Right cardiac atrium (tissue), 5 donors: ENCODE results near the gene ENDOV. TPM values are rescaled to one million over a fixed set of nuclear protein-coding genes. Genes with fewer than 3 reads are reported as not detected.
A peak's percentile ranks its signal among the peaks of the same experiment; 100 is the strongest.

Experiments
- ATAC-seq, 2 donors: fragments of 200-7000 bp; cut with Tn5 transposase; one replicate each; pipeline versions ENCODE4 v1.8.0 to v1.9.1; 2020; ENCODE audit warnings: moderate library complexity in 2 of 2, mild to moderate bottlenecking in 1 of 2
- DNase-seq, 3 donors: peaks; one replicate each; pipeline ENCODE4 v3.0.0-alpha.2; 2020
- H3K27ac ChIP-seq: one replicate; pipeline ENCODE4 v1.5.1; 2013; ENCODE audit warnings: mild to moderate bottlenecking, low read length, control low read depth, moderate library complexity
- H3K27me3 ChIP-seq: one replicate; pipeline ENCODE4 v1.6.1; 2013; ENCODE audit not compliant: control insufficient read depth, insufficient read depth
- H3K4me1 ChIP-seq: one replicate; pipeline ENCODE4 v1.6.1; 2013; ENCODE audit warnings: low read length; ENCODE audit not compliant: control insufficient read depth, insufficient read depth
- H3K4me3 ChIP-seq: one replicate; pipeline ENCODE4 v1.5.1; 2013; ENCODE audit warnings: low read length, control low read depth
- H3K9me3 ChIP-seq: one replicate; pipeline ENCODE4 v1.6.1; 2013; ENCODE audit warnings: low read length; ENCODE audit not compliant: control insufficient read depth
- WGBS: extraction: QIAGEN DNeasy Blood & Tissue Kit; methylation state at CpG from one replicate; pipeline ENCODE4 v1.1.7; 2013; 5-methylcytosine and 5-hydroxymethylcytosine counted together
- intact Hi-C, 4 donors: fragments of 100-400 bp; cut with DNase I; formaldehyde crosslinking; loops; one replicate each; pipeline versions ENCODE4 v1.11.0 to v1.14.0; 2022 to 2023
- polyA plus RNA-seq: library from polyadenylated mRNA; stranded (reverse); fragments of 200-250 nt; gene quantifications from one replicate; pipeline ENCODE4 v1.2.3, GENCODE V29; 2013
- total RNA-seq, 4 donors: library from RNA; stranded (reverse); fragmentation: NEBNext Ultra II Directional; extraction: Animal tissue kit (Norgen Biotek cat#: 25700); gene quantifications; one replicate each; pipeline ENCODE4 v1.2.1, GENCODE V29; 2021
- donor health status: healthy with polysubstance abuse.
- donor health status: DM: no; HTN: yes; CAD: no.
- donor health status: DM: no; HTN: no; CAD: no.
- donor health status: DM: no; HTN: yes; CAD: no; lungs with severe emphysema.
- donor health status: DM: yes; HTN: yes; CAD: no.

Gene ENDOV
- total and polyA plus RNA-seq, 5 donors, result 7.8 to 12.1 (median 9.6) TPM

GRCh38 chr17:80452173-80452915 is 37.4 kb downstream of the ENDOV start:
- intact Hi-C loops, result no loop called here
- DNase-seq, result peak in 1 of 3 donors; percentile 34
- Histone ChIP-seq H3K27ac (no peak overlapping the region), H3K9me3 (no peaks in the 10 kb centered on the region), H3K27me3 (no peaks in the 10 kb centered on the region), H3K4me3 (no peak overlapping the region), H3K4me1 (peaks cover 4% of the 10 kb centered on the region)
- 79% methylated on average over 14 of the region's 14 CpGs for WGBS
- no peak for ATAC-seq

GRCh38 chr17:80453126-80453997 is 38.4 kb downstream of the ENDOV start:
- WGBS, result 81% methylated on average over 19 of the region's 19 CpGs
- no peak for ATAC-seq
- intact Hi-C loops, result no loop called here
- peak in 1 of 3 donors; percentile 52 for DNase-seq
- peaks cover 4% of the 10 kb centered on the region for H3K4me1 ChIP-seq
- H3K9me3 ChIP-seq, result no peaks in the 10 kb centered on the region
- H3K27ac ChIP-seq, result no peak overlapping the region
- no peak overlapping the region for H3K4me3 ChIP-seq
- H3K27me3 ChIP-seq, result no peaks in the 10 kb centered on the region

- ATAC-seq (no peak), DNase-seq (peak in 1 of 3 donors; percentile 53)
Observed at GRCh38 chr17:80453998-80454556, 39.1 kb downstream of the ENDOV start.

GRCh38 chr17:80454557-80455335 is 39.8 kb downstream of the ENDOV start:
- Histone ChIP-seq H3K4me1 (peaks cover 4% of the 10 kb centered on the region), H3K4me3 (peak overlapping the region; percentile 78), H3K27ac (peak overlapping the region; percentile 97), H3K27me3 (no peaks in the 10 kb centered on the region), H3K9me3 (no peaks in the 10 kb centered on the region)
- peak; percentile 98 to 99 (median 99) for DNase-seq
- intact Hi-C loops, result no loop called here
- under 1% methylated on average over 88 of the region's 88 CpGs for WGBS
- peak; percentile 96 to 97 for ATAC-seq

More at GRCh38 chr17:80453998-80454556, 39.1 kb downstream of the ENDOV start:
- peak overlapping the region; percentile 74 for H3K27ac ChIP-seq
- intact Hi-C loops, result no loop called here
- peak overlapping the region; percentile 78 for H3K4me3 ChIP-seq
- 33% methylated on average over 36 of the region's 36 CpGs for WGBS
- H3K4me1 ChIP-seq, result peaks cover 4% of the 10 kb centered on the region
- no peaks in the 10 kb centered on the region for H3K27me3 ChIP-seq
- H3K9me3 ChIP-seq, result no peaks in the 10 kb centered on the region

GRCh38 chr17:80455336-80455710 is 40.4 kb downstream of the ENDOV start:
- ATAC-seq (peak; percentile 56 to 77), DNase-seq (peak in 1 of 3 donors; percentile 74)
- 7% methylated on average over 20 of the region's 20 CpGs for WGBS
- peaks cover 4% of the 10 kb centered on the region for H3K4me1 ChIP-seq
- peak overlapping the region; percentile 78 for H3K4me3 ChIP-seq
- H3K9me3 ChIP-seq, result no peaks in the 10 kb centered on the region
- intact Hi-C loops, result no loop called here
- no peaks in the 10 kb centered on the region for H3K27me3 ChIP-seq
- H3K27ac ChIP-seq, result peak overlapping the region; percentile 97

- Histone ChIP-seq H3K4me1 (peaks cover 4% of the 10 kb centered on the region), H3K4me3 (no peak overlapping the region), H3K27me3 (no peaks in the 10 kb centered on the region), H3K9me3 (no peaks in the 10 kb centered on the region), H3K27ac (no peak overlapping the region)
- intact Hi-C loops, result no loop called here
- whole genome bisulfite sequencing, result 60% methylated on average over 4 of the region's 4 CpGs
- DNase-seq (peak in 2 of 3 donors; percentile 38 to 58), ATAC-seq (no peak)
Observed at GRCh38 chr17:80455784-80456183, 40.8 kb downstream of the ENDOV start.

GRCh38 chr17:80456465-80457235 is 41.7 kb downstream of the ENDOV start:
- ATAC-seq (no peak), DNase-seq (peak in 2 of 3 donors; percentile 64 to 66)
- H3K27ac ChIP-seq, result no peak overlapping the region
- intact Hi-C loops, result no loop called here
- no peaks in the 10 kb centered on the region for H3K9me3 ChIP-seq
- WGBS, result 37% methylated on average over 21 of the region's 21 CpGs
- H3K4me1 ChIP-seq, result peaks cover 4% of the 10 kb centered on the region
- no peaks in the 10 kb centered on the region for H3K27me3 ChIP-seq
- no peak overlapping the region for H3K4me3 ChIP-seq

GRCh38 chr17:80457236-80457856 is 42.4 kb downstream of the ENDOV start:
- DNase-seq (peak in 2 of 3 donors; percentile 5 to 37), ATAC-seq (no peak)
- H3K4me3 ChIP-seq, result no peak overlapping the region
- peaks cover 4% of the 10 kb centered on the region for H3K4me1 ChIP-seq
- no peaks in the 10 kb centered on the region for H3K9me3 ChIP-seq
- H3K27ac ChIP-seq, result no peak overlapping the region
- H3K27me3 ChIP-seq, result no peaks in the 10 kb centered on the region
- 55% methylated on average over 15 of the region's 15 CpGs for WGBS
- intact Hi-C loops, result no loop called here

GRCh38 chr17:80458016-80458415 is 43.0 kb downstream of the ENDOV start:
- no peak overlapping the region for H3K27ac ChIP-seq
- peak in 2 of 3 donors; percentile 29 to 51 for DNase-seq
- H3K4me1 ChIP-seq, result peaks cover 4% of the 10 kb centered on the region
- 84% methylated on average over 8 of the region's 8 CpGs for WGBS
- no peaks in the 10 kb centered on the region for H3K9me3 ChIP-seq
- no peaks in the 10 kb centered on the region for H3K27me3 ChIP-seq
- no peak for ATAC-seq
- no peak overlapping the region for H3K4me3 ChIP-seq
- intact Hi-C loops, result no loop called here
